HL-60 (cell line): Measurements from ENCODE around the gene OGFR.

Experiments used
- DNase-seq, 2 experiments: peaks; one replicate each; pipeline ENCODE4 v3.0.0-alpha.2; 2010 to 2020; ENCODE audit warnings: low read depth in 1 of 2, low spot score in 1 of 2
- H3K27ac ChIP-seq: fragments of 250-450 bp; sonication (Bioruptor Pico); replicated peaks from 2 replicates; pipeline ENCODE4 v1.5.1; 2020; ENCODE audit warnings: mild to moderate bottlenecking, moderate library complexity
- H3K27me3 ChIP-seq: fragments of 250-450 bp; sonication (Bioruptor Pico); 2 replicates; pipeline ENCODE4 v1.5.1; 2021; ENCODE audit warnings: mild to moderate bottlenecking, moderate library complexity; ENCODE audit not compliant: insufficient read depth, poor library complexity, severe bottlenecking
- H3K4me3 ChIP-seq: replicated peaks from 2 replicates; pipeline ENCODE4 v1.5.1; 2011; ENCODE audit warnings: mild to moderate bottlenecking, control low read depth, low read length; ENCODE audit not compliant: insufficient read depth
- GABPA ChIP-seq: IDR thresholded peaks from 2 replicates; pipeline ENCODE4 v1.6.1; 2012; ENCODE audit warnings: low read depth
- POLR2AphosphoS5 ChIP-seq: IDR thresholded peaks from 2 replicates; pipeline ENCODE4 v1.6.1; 2012; ENCODE audit warnings: low read depth
- SPI1 ChIP-seq: IDR thresholded peaks from 2 replicates; pipeline ENCODE4 v1.6.1; 2012; ENCODE audit warnings: low read depth, mild to moderate bottlenecking, borderline replicate concordance
- TF ChIP-seq, protein P1 (sequence below): IDR thresholded peaks from 2 replicates; pipeline ENCODE4 v1.6.1; 2012; ENCODE audit warnings: low read depth; ENCODE audit not compliant: insufficient replicate concordance
- TF ChIP-seq, protein P2 (sequence below): IDR thresholded peaks from one replicate; pipeline ENCODE4 v1.5.1; 2011; ENCODE audit warnings: low read length, control low read depth, inconsistent platforms; ENCODE audit not compliant: insufficient read depth

OGFR gene

DNA sequence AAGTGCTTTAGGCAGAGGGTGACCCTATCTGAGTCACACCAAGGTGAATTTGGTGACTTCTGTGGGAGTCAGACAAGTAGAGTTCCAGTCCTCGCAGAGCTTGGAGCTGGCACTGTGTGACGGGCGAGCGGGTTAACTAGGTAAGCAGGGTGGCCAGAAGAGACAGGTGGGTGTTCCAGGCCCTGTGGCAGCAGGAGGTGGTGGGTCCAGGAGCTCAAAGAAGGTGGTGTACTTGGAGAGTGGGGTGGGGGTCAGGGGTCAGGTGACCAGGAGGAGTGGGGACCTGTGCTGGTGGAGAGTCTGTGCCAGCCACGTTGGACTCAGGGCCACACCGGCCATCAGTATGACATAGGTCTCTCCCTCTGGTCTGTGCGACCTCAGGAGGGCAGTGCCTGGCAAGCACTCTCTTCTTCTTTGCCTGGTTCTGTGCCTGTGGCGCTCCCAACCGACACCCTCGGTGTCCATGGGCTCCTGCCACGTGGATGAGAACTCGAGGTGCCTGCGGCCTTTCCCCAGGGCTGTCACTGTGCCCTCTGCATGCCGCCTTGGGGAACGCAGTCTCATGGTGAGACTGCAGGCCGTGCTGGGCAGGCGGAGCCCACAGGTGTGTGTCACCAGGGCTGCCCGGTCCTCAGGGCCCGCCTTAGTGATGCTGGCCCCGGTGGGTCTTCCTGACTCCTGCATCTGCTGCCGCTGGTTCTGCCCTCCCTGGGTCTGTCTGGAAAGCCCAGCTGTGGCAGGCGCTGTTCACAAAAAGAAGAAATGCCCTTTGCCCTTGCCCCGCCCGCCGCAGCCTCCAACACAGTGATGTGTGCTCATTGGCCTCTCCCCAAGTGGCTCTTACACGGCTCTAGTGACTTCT is 6.7 kb upstream of the OGFR start:
- Histone ChIP-seq H3K27ac (no peak overlapping the region), H3K4me3 (no peak overlapping the region), H3K27me3 (no peaks in the 10 kb centered on the region)
- TF ChIP-seq SPI1 = no peak
- TF ChIP-seq, protein P1, sequence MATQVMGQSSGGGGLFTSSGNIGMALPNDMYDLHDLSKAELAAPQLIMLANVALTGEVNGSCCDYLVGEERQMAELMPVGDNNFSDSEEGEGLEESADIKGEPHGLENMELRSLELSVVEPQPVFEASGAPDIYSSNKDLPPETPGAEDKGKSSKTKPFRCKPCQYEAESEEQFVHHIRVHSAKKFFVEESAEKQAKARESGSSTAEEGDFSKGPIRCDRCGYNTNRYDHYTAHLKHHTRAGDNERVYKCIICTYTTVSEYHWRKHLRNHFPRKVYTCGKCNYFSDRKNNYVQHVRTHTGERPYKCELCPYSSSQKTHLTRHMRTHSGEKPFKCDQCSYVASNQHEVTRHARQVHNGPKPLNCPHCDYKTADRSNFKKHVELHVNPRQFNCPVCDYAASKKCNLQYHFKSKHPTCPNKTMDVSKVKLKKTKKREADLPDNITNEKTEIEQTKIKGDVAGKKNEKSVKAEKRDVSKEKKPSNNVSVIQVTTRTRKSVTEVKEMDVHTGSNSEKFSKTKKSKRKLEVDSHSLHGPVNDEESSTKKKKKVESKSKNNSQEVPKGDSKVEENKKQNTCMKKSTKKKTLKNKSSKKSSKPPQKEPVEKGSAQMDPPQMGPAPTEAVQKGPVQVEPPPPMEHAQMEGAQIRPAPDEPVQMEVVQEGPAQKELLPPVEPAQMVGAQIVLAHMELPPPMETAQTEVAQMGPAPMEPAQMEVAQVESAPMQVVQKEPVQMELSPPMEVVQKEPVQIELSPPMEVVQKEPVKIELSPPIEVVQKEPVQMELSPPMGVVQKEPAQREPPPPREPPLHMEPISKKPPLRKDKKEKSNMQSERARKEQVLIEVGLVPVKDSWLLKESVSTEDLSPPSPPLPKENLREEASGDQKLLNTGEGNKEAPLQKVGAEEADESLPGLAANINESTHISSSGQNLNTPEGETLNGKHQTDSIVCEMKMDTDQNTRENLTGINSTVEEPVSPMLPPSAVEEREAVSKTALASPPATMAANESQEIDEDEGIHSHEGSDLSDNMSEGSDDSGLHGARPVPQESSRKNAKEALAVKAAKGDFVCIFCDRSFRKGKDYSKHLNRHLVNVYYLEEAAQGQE = no peak
- TF ChIP-seq GABPA = no peak
- TF ChIP-seq, protein P2, sequence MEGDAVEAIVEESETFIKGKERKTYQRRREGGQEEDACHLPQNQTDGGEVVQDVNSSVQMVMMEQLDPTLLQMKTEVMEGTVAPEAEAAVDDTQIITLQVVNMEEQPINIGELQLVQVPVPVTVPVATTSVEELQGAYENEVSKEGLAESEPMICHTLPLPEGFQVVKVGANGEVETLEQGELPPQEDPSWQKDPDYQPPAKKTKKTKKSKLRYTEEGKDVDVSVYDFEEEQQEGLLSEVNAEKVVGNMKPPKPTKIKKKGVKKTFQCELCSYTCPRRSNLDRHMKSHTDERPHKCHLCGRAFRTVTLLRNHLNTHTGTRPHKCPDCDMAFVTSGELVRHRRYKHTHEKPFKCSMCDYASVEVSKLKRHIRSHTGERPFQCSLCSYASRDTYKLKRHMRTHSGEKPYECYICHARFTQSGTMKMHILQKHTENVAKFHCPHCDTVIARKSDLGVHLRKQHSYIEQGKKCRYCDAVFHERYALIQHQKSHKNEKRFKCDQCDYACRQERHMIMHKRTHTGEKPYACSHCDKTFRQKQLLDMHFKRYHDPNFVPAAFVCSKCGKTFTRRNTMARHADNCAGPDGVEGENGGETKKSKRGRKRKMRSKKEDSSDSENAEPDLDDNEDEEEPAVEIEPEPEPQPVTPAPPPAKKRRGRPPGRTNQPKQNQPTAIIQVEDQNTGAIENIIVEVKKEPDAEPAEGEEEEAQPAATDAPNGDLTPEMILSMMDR = no peak
- no peak for TF ChIP-seq POLR2AphosphoS5
- DNase-seq = no peak

DNA sequence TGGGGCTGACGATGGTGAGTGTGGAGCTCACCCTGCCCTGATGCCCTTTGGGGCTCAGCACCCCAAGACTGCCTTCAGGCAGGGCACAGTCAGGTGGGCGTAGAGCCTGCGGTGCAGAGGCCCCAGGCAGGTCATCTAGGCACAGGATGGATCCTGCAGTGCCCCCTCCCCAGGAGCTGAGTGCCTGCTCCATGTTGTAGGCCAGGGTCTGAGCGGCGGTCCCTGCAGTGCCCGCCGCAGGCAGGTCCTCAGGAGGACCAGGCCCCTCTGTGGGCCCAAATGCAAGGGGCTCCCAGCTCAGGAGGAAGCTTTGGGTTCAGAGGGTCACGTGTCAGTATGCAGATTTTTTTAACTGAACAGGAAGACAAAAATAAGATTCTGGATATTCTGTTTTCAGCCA is 5.6 kb upstream of the OGFR start:
- TF ChIP-seq POLR2AphosphoS5 (no peak), GABPA (no peak), SPI1 (no peak)
- TF ChIP-seq, protein P2 = no peak
- TF ChIP-seq, protein P1 = no peak

DNA sequence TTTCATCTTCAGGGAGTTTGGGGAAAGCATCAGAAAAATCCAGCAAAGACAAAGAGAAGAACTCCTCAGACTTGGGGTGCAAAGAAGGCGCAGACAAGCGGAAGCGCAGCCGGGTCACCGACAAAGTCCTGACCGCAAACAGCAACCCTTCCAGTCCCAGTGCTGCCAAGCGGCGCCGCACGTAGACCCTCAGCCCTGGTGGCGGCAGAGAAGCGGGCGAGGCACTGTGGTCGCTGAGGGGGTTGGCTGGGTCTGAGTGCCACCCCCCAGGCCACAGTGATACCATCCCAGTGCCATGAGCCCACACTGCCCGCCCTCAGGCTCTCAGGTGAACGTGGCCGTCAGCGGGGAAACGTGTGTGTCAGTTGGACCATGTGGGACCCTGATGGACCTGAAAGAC is 5.2 kb upstream of the OGFR start:
- no peak overlapping the region for H3K27ac ChIP-seq
- H3K4me3 ChIP-seq = no peak overlapping the region
- no peak for DNase-seq
- H3K27me3 ChIP-seq = no peaks in the 10 kb centered on the region
- TF ChIP-seq, protein P1 = no peak
- TF ChIP-seq SPI1 = no peak
- no peak for TF ChIP-seq POLR2AphosphoS5
- TF ChIP-seq, protein P2 = no peak
- no peak for TF ChIP-seq GABPA

More for the DNA sequence above, 5.6 kb upstream of the OGFR start:
- no peaks in the 10 kb centered on the region for H3K27me3 ChIP-seq
- no peak for DNase-seq
- no peak overlapping the region for H3K4me3 ChIP-seq
- no peak overlapping the region for H3K27ac ChIP-seq
